HG02623 (cell line): ENCODE data around the gene BNIP5.
"Not testable (repeated sequence)": the region's sequence is repeated elsewhere in the genome, so short reads cannot be mapped to it uniquely, and the experiment has no call there.

ENCODE experiments used
- ATAC-seq: cut with Tn5 transposase; IDR thresholded peaks from one replicate; pipeline ENCODE4 v1.9.1; 2021; ENCODE audit warnings: moderate library complexity; ENCODE audit not compliant: unreplicated experiment

The BNIP5 gene

GRCh38 chr6:36345681-36346466 lies 9.2 kb upstream of the BNIP5 start:
- ATAC-seq = no peak

GRCh38 chr6:36343109-36343680 lies 6.5 kb upstream of the BNIP5 start:
- no peak for ATAC-seq

GRCh38 chr6:36340618-36341454 lies 4.1 kb upstream of the BNIP5 start:
- ATAC-seq = no peak

- ATAC-seq = no peak
Observed at GRCh38 chr6:36340306-36340617, 3.6 kb upstream of the BNIP5 start.

- no peak for ATAC-seq
Observed at GRCh38 chr6:36339146-36339545, 2.5 kb upstream of the BNIP5 start.

GRCh38 chr6:36338223-36338622 lies 1.5 kb upstream of the BNIP5 start:
- ATAC-seq = not testable (repeated sequence)

GRCh38 chr6:36337814-36338213 lies 1.1 kb upstream of the BNIP5 start:
- ATAC-seq = no peak

GRCh38 chr6:36336208-36336710 lies 429 bp downstream of the BNIP5 start:
- ATAC-seq = no peak

- ATAC-seq = no peak
Observed at GRCh38 chr6:36335465-36336207, 1.1 kb downstream of the BNIP5 start.

GRCh38 chr6:36334832-36335459 lies 1.7 kb downstream of the BNIP5 start:
- no peak for ATAC-seq

GRCh38 chr6:36333931-36334725 lies 2.6 kb downstream of the BNIP5 start:
- ATAC-seq = no peak

GRCh38 chr6:36333171-36333895 lies 3.4 kb downstream of the BNIP5 start:
- ATAC-seq = no peak

- ATAC-seq = no peak
Observed at GRCh38 chr6:36331381-36331780, 5.3 kb downstream of the BNIP5 start.

GRCh38 chr6:36330366-36330765 lies 6.3 kb downstream of the BNIP5 start:
- no peak for ATAC-seq

GRCh38 chr6:36329798-36330291 lies 6.8 kb downstream of the BNIP5 start:
- ATAC-seq = no peak

GRCh38 chr6:36328600-36328999 lies 8.1 kb downstream of the BNIP5 start:
- no peak for ATAC-seq

GRCh38 chr6:36327919-36328236 lies 8.8 kb downstream of the BNIP5 start:
- no peak for ATAC-seq

- ATAC-seq = no peak
Observed at GRCh38 chr6:36327226-36327918, 9.3 kb downstream of the BNIP5 start.
